GM10847 (cell line): ENCODE measurements around the gene FAM83E.

Experiments used
- POLR2A ChIP-seq: IDR thresholded peaks from 2 replicates; pipeline ENCODE4 v1.6.1; 2011; ENCODE audit not compliant: insufficient read length; ENCODE audit errors: extremely low read depth

Gene FAM83E

GRCh38 chr19:48634424-48635262, 19.8 kb upstream of the FAM83E start:
- TF ChIP-seq POLR2A, result peak; percentile 37

GRCh38 chr19:48634036-48634342, 19.1 kb upstream of the FAM83E start:
- no peak for TF ChIP-seq POLR2A

GRCh38 chr19:48633148-48634035, 18.5 kb upstream of the FAM83E start:
- TF ChIP-seq POLR2A, result no peak

GRCh38 chr19:48632692-48633147, 17.8 kb upstream of the FAM83E start:
- TF ChIP-seq POLR2A, result no peak

- no peak for TF ChIP-seq POLR2A
These were observed 16.3 kb upstream of the FAM83E start for GRCh38 chr19:48631225-48631624.

- no peak for TF ChIP-seq POLR2A
These were observed 15.6 kb upstream of the FAM83E start for GRCh38 chr19:48630296-48631063.

GRCh38 chr19:48629599-48630295, 14.9 kb upstream of the FAM83E start:
- no peak for TF ChIP-seq POLR2A

- no peak for TF ChIP-seq POLR2A
These were observed 14.4 kb upstream of the FAM83E start for GRCh38 chr19:48629297-48629598.

- no peak for TF ChIP-seq POLR2A
These were observed 13.8 kb upstream of the FAM83E start for GRCh38 chr19:48628486-48629296.

- no peak for TF ChIP-seq POLR2A
These were observed 13.0 kb upstream of the FAM83E start for GRCh38 chr19:48627865-48628314.

GRCh38 chr19:48627201-48627864, 12.5 kb upstream of the FAM83E start:
- TF ChIP-seq POLR2A, result no peak

GRCh38 chr19:48625891-48626327, 11.0 kb upstream of the FAM83E start:
- TF ChIP-seq POLR2A, result no peak

GRCh38 chr19:48624791-48625723, 10.2 kb upstream of the FAM83E start:
- no peak for TF ChIP-seq POLR2A
